Uterus (tissue), 4 donors: Measurements from ENCODE around the gene GNAT1. TPM values are rescaled to one million over a fixed set of nuclear protein-coding genes. Genes with fewer than 3 reads are reported as not detected.

Experiments
- DNase-seq, 2 donors: peaks; one replicate each; pipeline ENCODE4 v3.0.0-alpha.2; 2019 to 2020
- H3K27ac ChIP-seq, 2 donors: fragments of 200-600 bp; sonication (generic); 1 replicate in 1 of 2; 2 replicates in 1 of 2; pipeline ENCODE4 v1.5.1; 2016 to 2018
- H3K27me3 ChIP-seq, 2 donors: fragments of 200-600 bp; sonication (generic); one replicate each; pipeline ENCODE4 v1.5.1; 2018 to 2019; ENCODE audit warnings: control low read depth in 1 of 2
- H3K36me3 ChIP-seq, 2 donors: fragments of 200-600 bp; sonication (generic); one replicate each; pipeline ENCODE4 v1.5.1; 2019; ENCODE audit warnings: control low read depth in 1 of 2
- H3K4me1 ChIP-seq, 2 donors: fragments of 200-600 bp; sonication (generic); one replicate each; pipeline ENCODE4 v1.5.1; 2018 to 2019; ENCODE audit warnings: control low read depth in 1 of 2
- H3K4me3 ChIP-seq, 2 donors: fragments of 200-600 bp; sonication (generic); 1 replicate in 1 of 2; 2 replicates in 1 of 2; pipeline ENCODE4 v1.5.1; 2018 to 2019; ENCODE audit warnings: mild to moderate bottlenecking in 1 of 2
- H3K9me3 ChIP-seq, 2 donors: fragments of 200-600 bp; sonication (generic); one replicate each; pipeline ENCODE4 v1.5.1; 2019; ENCODE audit warnings: control low read depth in 1 of 2
- POLR2A ChIP-seq, 2 donors: fragments of 450-650 bp; IDR thresholded peaks; one replicate each; pipeline ENCODE4 v1.6.1; 2016; ENCODE audit warnings: antibody characterized with exemption in 2 of 2, mild to moderate bottlenecking in 1 of 2, moderate library complexity in 1 of 2
- intact Hi-C: fragments of 100-400 bp; cut with DNase I; formaldehyde crosslinking; loops from one replicate; pipeline ENCODE4 v1.15.1; 2023; ENCODE audit warnings: low total_unique reads
- total RNA-seq, 4 donors: library from RNA; depleted of rRNA in 3 of 4; stranded (reverse); fragments of >200 nt in 3 of 4; gene quantifications; one replicate each; pipeline versions ENCODE4 v1.1.0 to v1.2.4, GENCODE V29; 2014 to 2023
- TF ChIP-seq, protein P1 (sequence below), 4 experiments: fragments of 200-600 bp in 2 of 4; fragments of 450-650 bp in 2 of 4; sonication (generic) in 2 of 4; IDR thresholded peaks; one replicate each; pipeline ENCODE4 v1.5.1; 2016 to 2019; ENCODE audit warnings: antibody characterized with exemption in 4 of 4, mild to moderate bottlenecking in 2 of 4, moderate library complexity in 1 of 4
- donor health status: DM: yes; HTN: yes; CAD: no.

Gene GNAT1
- total RNA-seq, 4 donors from 2014 or later = not detected

DNA sequence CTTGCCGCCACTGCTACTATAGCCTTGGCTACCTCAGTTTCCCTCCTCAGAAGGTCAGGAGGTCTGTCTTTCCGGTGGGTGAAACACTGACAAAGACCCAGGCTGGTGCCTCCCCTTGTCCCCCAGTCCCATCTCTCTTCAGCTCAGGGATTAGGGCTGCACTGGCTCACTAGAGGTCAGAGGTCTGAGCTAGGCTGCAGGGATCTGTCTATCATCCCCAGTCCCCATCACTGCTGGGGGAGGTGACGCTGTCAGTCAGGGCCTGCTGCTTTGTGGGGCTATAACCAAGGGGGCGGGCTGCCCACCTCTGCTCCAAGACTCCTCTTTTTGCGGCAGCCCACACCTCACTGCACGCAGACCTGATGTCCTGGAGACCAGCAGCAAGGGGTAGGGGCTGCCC lies 22.6 kb upstream of the GNAT1 start:
- H3K36me3 ChIP-seq = no peaks in the 10 kb centered on the region
- H3K4me3 ChIP-seq = no peak overlapping the region
- no peak for TF ChIP-seq POLR2A (IDR thresholded peaks at IDR 0.05)
- TF ChIP-seq, protein P1, sequence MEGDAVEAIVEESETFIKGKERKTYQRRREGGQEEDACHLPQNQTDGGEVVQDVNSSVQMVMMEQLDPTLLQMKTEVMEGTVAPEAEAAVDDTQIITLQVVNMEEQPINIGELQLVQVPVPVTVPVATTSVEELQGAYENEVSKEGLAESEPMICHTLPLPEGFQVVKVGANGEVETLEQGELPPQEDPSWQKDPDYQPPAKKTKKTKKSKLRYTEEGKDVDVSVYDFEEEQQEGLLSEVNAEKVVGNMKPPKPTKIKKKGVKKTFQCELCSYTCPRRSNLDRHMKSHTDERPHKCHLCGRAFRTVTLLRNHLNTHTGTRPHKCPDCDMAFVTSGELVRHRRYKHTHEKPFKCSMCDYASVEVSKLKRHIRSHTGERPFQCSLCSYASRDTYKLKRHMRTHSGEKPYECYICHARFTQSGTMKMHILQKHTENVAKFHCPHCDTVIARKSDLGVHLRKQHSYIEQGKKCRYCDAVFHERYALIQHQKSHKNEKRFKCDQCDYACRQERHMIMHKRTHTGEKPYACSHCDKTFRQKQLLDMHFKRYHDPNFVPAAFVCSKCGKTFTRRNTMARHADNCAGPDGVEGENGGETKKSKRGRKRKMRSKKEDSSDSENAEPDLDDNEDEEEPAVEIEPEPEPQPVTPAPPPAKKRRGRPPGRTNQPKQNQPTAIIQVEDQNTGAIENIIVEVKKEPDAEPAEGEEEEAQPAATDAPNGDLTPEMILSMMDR (IDR thresholded peaks at IDR 0.05) = no peak
- DNase-seq = no peak
- H3K27me3 ChIP-seq = no peaks in the 10 kb centered on the region
- H3K27ac ChIP-seq = peak overlapping the region; percentile 70 to 84
- intact Hi-C loops = no loop called here
- H3K4me1 ChIP-seq = peaks cover 17 to 37% of the 10 kb centered on the region in 2 donors
- no peaks in the 10 kb centered on the region for H3K9me3 ChIP-seq

DNA sequence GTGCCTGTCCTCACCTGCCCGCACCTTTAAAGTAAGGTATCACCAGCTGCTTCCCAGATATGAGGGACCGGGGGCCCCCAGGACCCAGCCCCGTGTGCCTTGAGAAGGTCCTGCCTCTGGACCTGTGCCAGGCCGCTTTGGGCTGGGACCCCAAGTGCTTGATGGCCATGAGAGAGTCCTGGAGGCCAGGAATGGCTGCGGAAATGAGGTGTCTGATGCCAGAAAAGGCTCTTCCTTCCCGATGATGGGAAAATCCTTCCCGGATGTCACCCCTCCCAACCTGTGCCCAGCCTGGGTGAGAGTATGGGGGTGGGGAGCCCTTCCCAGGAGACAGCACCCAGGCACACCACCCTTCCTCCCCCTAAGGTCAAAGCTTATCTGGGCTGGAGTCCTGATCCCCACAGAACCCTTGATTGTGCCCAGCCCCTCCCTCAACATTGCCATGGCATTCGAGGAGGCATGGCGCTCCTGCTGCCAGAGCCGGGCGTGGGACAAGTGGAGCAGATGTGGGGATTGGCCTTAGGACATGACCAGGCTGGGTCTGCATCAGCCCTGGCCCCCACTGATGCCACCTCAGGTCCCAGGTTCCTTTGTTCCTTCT lies 22.1 kb upstream of the GNAT1 start:
- Histone ChIP-seq H3K27ac (peak overlapping the region; percentile 70 to 84), H3K27me3 (no peaks in the 10 kb centered on the region), H3K4me1 (peaks cover 15 to 31% of the 10 kb centered on the region in 2 donors), H3K4me3 (no peak overlapping the region), H3K9me3 (no peaks in the 10 kb centered on the region), H3K36me3 (no peaks in the 10 kb centered on the region)
- intact Hi-C loops = no loop called here
- TF ChIP-seq POLR2A (IDR thresholded peaks at IDR 0.05) = no peak
- TF ChIP-seq, protein P1 (IDR thresholded peaks at IDR 0.05) = no peak
- DNase-seq = no peak

DNA sequence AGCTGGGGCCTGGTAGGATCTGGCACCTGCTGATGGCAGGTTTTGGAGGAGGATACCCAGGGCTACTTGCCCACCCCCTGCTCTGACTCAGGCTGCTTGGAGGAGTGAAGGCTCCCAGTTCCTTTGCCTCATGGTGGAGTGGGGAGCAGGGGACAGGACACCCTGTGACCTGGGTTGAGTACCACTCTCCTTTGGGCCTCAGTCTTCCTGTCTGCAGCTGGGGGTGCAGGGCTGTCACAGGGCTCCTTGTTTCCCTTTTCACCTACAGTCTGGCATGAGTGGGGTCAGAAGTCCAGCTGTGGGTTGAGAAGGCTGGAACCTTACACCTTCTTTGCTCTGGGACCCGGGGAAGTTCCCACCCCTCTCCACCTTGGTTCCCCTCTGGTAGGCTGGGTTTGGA lies 21.6 kb upstream of the GNAT1 start:
- no peaks in the 10 kb centered on the region for H3K36me3 ChIP-seq
- H3K4me3 ChIP-seq = no peak overlapping the region
- peaks cover 10 to 26% of the 10 kb centered on the region in 2 donors for H3K4me1 ChIP-seq
- peak overlapping the region; percentile 70 to 84 for H3K27ac ChIP-seq
- no peaks in the 10 kb centered on the region for H3K9me3 ChIP-seq
- H3K27me3 ChIP-seq = no peaks in the 10 kb centered on the region
- TF ChIP-seq POLR2A (IDR thresholded peaks at IDR 0.05) = no peak
- TF ChIP-seq, protein P1 (IDR thresholded peaks at IDR 0.05) = no peak
- DNase-seq = no peak
- intact Hi-C loops = no loop called here

DNA sequence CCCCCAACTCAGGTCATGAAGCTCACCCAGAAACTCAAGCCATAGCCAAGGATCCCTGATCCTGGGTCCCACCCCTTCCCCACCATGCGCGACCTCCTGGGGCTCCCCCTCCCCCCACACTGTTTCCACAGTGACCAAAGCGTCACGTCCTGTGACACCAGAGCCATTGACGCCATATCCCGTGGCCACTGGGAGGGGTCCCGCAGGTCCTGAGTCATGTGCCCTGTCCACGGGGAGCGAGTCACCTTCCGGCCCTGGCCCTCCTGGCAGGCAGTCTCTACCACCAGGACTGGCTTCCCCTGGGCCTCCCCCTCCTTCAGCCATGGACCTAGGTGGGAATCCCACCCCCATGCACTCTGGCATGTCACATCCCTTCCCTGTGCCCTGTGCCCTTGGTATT lies 20.7 kb upstream of the GNAT1 start:
- H3K4me3 ChIP-seq = no peak overlapping the region
- peak overlapping the region; percentile 70 to 84 for H3K27ac ChIP-seq
- TF ChIP-seq POLR2A (IDR thresholded peaks at IDR 0.05) = no peak
- TF ChIP-seq, protein P1 (IDR thresholded peaks at IDR 0.05) = no peak
- DNase-seq = peak in 1 of 2 donors; percentile 72
- peaks cover 8 to 18% of the 10 kb centered on the region in 2 donors for H3K4me1 ChIP-seq
- H3K27me3 ChIP-seq = no peaks in the 10 kb centered on the region
- H3K36me3 ChIP-seq = no peaks in the 10 kb centered on the region
- intact Hi-C loops = no loop called here
- no peaks in the 10 kb centered on the region for H3K9me3 ChIP-seq

DNA sequence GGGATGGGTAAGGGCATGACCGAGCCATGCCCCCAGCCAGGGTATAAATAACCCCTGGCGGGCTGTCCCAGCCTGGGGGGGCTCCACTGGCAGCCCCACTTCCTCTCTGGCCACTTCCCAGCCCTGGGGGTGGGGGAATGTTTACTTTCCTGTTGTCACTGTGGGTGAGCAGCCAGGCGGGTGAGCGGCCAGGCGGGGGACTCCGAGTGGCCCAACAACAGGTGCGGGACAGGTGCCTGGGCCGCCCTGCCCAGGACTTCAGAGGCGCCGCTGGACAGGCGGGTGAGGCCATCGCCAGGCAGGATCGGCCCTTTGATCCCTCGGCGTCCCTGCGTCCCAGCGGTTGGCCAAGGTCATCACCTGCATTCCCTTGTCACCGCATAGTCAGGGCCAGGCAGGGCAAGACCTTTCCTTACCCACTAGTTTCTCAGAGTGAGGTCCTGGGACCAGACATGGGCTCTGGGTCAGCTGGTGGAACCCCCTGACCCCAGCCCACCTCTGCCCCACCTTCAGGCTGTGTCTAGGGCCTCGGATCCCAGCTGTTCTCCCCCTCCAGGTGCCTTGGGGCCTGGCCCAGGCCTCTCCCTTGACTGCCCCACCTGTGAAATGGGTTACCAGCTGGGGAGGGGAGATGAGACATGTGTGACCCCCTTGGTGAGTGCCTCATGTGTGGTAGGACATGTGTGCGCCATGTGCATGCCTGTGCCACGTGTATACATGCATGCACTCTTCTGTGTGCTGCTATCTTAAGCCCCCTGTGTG lies 19.7 kb upstream of the GNAT1 start:
- H3K36me3 ChIP-seq = no peaks in the 10 kb centered on the region
- H3K4me1 ChIP-seq = peaks cover 3 to 9% of the 10 kb centered on the region in 2 donors
- H3K9me3 ChIP-seq = no peaks in the 10 kb centered on the region
- intact Hi-C loops = no loop called here
- no peak overlapping the region for H3K4me3 ChIP-seq
- H3K27ac ChIP-seq = peak overlapping the region; percentile 34 to 42
- no peak for TF ChIP-seq POLR2A (IDR thresholded peaks at IDR 0.05)
- TF ChIP-seq, protein P1 (IDR thresholded peaks at IDR 0.05) = no peak
- no peaks in the 10 kb centered on the region for H3K27me3 ChIP-seq
- DNase-seq = no peak
